Spleen (tissue), 7 donors: ENCODE data around the gene RYR2.

ENCODE experiments used
- POLR2A ChIP-seq, 3 donors: fragments of 450-650 bp; IDR thresholded peaks; one replicate each; pipeline ENCODE4 v1.5.1; 2017; ENCODE audit warnings: antibody characterized with exemption in 3 of 3, mild to moderate bottlenecking in 1 of 3
- TF ChIP-seq, protein P1 (sequence below), 11 experiments: fragments of 200-600 bp in 7 of 11; fragments of 450-650 bp in 4 of 11; sonication (generic) in 4 of 11; IDR thresholded peaks in 8 of 11; conservative IDR thresholded peaks in 3 of 11; 1 replicate in 7 of 11; 2 replicates in 4 of 11; pipeline versions ENCODE4 v1.4.0 to v1.8.0; 2016 to 2021; ENCODE audit warnings: antibody characterized with exemption in 11 of 11, inconsistent platforms in 4 of 11, mild to moderate bottlenecking in 1 of 11
- donor health status: DM: no; HTN: no; CAD: no; lungs with moderate emphysema.
- donor health status: DM: no; HTN: no; CAD: no.
- donor health status: DM: no; HTN: no; CAD: no.

DNA sequence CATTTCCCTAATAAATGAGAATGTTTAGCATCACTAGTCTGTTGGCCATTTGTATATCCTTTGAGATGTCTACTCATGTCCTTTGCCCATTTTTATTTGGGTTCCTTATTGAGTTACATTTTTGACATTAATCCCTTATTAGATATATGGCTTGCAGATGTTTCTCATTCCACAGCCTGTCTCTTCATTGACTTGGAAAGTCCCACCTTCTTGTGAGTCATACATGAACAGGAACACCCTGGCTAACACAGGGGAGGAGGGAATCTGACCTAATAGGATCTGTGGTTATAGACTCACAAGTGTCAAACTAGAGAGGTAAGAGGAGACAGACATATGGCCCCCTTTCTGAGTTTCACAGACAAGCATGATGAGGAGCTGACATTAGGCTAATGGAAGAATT is 837.2 kb downstream of the RYR2 start:
- TF ChIP-seq, protein P1, sequence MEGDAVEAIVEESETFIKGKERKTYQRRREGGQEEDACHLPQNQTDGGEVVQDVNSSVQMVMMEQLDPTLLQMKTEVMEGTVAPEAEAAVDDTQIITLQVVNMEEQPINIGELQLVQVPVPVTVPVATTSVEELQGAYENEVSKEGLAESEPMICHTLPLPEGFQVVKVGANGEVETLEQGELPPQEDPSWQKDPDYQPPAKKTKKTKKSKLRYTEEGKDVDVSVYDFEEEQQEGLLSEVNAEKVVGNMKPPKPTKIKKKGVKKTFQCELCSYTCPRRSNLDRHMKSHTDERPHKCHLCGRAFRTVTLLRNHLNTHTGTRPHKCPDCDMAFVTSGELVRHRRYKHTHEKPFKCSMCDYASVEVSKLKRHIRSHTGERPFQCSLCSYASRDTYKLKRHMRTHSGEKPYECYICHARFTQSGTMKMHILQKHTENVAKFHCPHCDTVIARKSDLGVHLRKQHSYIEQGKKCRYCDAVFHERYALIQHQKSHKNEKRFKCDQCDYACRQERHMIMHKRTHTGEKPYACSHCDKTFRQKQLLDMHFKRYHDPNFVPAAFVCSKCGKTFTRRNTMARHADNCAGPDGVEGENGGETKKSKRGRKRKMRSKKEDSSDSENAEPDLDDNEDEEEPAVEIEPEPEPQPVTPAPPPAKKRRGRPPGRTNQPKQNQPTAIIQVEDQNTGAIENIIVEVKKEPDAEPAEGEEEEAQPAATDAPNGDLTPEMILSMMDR (IDR thresholded peaks at IDR 0.05 in 8 of 11, conservative IDR thresholded peaks at IDR 0.05 in 3 of 11): no peak
- TF ChIP-seq POLR2A (IDR thresholded peaks at IDR 0.05): no peak
